Rectal smooth muscle tissue (tissue), 1 donor: ENCODE results near the gene PLEKHG2.

ENCODE experiments used
- H3K27ac ChIP-seq: one replicate; pipeline ENCODE4 v1.7.0; 2013; ENCODE audit warnings: low read depth, low read length, inconsistent platforms
- H3K27me3 ChIP-seq: one replicate; pipeline ENCODE4 v1.7.0; 2013; ENCODE audit warnings: low read length; ENCODE audit not compliant: control insufficient read depth, insufficient read depth
- H3K36me3 ChIP-seq: one replicate; pipeline ENCODE4 v1.7.0; 2013; ENCODE audit warnings: low read length; ENCODE audit not compliant: control insufficient read depth, insufficient read depth
- H3K4me1 ChIP-seq: one replicate; pipeline ENCODE4 v1.7.0; 2013; ENCODE audit warnings: low read length; ENCODE audit not compliant: control insufficient read depth, insufficient read depth
- H3K4me3 ChIP-seq: one replicate; pipeline ENCODE4 v1.7.0; 2013; ENCODE audit warnings: low read length
- H3K9ac ChIP-seq: one replicate; pipeline ENCODE4 v1.7.0; 2013; ENCODE audit warnings: low read length

The PLEKHG2 gene

DNA sequence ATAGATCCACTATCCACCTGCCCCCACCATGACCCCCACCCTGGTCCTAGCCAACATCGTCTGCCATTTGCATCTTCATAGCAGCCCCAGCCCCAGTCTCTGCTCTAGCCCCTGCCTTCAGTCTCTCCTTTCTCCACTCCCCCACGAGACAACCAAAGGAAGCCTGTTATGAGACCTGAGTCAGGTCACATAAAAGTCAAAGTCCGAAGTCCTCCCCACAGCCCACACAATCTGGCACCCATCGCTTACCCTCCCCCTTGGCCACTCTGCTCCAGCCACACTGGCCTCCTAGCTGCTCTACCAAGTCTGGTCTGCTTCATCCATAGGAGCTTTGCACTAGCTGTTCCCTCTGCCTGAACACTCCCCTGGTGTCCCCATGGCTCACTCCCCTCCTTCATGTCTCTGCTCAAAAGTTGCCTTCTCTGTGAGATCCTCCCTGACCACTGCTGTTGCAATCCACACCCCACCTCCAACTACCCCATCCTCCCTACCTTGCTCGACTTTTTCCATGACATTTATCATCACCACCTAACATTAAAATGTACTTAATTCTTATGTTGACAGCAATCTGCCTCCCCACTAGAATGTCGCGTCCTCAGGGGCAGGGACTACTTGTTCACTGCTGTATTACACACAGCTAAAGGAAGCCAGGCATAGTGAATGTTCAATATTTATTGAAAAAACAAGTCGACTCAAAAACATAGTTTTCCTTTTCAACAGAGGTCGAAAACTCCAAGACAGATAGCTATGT lies 1.2 kb upstream of the PLEKHG2 start:
- H3K4me3 ChIP-seq = peak overlapping the region; percentile 83
- H3K27me3 ChIP-seq = no peaks in the 10 kb centered on the region
- peak overlapping the region; percentile 99 for H3K9ac ChIP-seq
- H3K27ac ChIP-seq = peak overlapping the region; percentile 100
- peaks cover 22% of the 10 kb centered on the region for H3K36me3 ChIP-seq
- peaks cover 37% of the 10 kb centered on the region for H3K4me1 ChIP-seq

DNA sequence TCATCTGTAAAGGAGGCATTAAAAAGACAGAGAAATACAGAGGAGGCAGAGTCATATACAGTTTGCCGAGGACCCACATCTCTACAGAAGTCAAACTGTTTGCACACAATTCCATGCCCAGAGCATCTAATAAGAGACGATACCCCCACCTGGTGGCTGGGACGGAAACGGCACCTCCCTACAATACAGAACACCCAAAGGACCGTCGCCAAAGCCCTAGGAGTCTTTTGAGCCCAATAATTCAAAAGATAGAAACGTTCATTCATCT lies 703 bp upstream of the PLEKHG2 start:
- peaks cover 37% of the 10 kb centered on the region for H3K4me1 ChIP-seq
- peak overlapping the region; percentile 83 for H3K4me3 ChIP-seq
- no peaks in the 10 kb centered on the region for H3K27me3 ChIP-seq
- peak overlapping the region; percentile 100 for H3K27ac ChIP-seq
- H3K36me3 ChIP-seq = peaks cover 21% of the 10 kb centered on the region
- H3K9ac ChIP-seq = no peak overlapping the region

DNA sequence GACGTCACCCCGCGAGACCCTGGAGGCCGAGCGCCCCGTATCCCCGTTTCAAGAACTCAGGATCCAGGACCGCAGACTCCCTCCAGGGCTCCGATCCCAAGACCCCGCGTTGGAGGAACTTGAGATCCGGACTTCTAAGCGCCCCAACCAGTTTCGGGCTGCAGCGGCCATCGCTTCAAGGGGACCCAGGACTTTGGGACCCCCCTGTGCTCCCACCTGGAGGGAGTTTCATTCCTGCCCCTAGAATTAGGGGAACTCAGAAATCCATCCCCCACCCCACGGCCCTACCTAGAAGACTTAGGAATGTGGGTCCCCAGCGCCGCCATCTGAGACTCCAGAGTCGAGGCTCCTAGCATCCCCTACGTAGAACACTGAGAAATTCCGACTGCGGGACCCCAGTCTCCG lies 400 bp downstream of the PLEKHG2 start:
- peak overlapping the region; percentile 100 for H3K27ac ChIP-seq
- H3K4me1 ChIP-seq = peaks cover 37% of the 10 kb centered on the region

DNA sequence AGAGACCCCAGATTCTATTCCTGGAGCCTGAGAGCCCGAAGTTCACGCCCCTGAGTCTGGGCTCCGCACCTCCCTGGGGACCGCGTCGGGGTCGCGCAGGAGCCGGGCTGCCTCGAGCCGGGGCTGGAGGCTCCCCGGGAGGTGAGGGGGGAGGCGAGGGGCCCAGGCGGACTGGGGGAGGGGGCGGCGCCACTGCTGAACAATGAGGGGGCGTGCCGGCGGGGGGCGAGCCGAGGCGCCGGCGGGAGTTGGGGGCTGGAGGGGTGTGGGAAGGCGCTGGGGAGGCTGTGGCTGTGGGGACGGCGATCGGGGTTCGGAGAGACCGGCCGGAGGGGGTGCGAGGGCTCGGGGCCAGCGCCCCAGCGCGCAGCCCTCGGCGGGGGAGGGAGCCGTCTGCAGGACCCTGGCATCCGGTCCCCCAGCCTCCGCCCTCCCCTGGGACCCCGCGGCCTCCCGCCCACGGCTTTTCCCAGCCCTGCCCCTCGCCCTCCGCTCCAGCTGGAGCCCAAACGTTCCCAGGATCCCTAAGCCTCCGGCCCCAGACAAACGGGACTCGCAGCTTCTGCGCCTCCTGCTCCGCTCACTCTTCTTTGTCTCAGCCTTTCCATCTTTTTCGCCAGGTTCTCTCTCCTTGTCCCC lies 922 bp downstream of the PLEKHG2 start:
- H3K4me3 ChIP-seq = peak overlapping the region; percentile 79
- H3K36me3 ChIP-seq = peaks cover 6% of the 10 kb centered on the region
- H3K4me1 ChIP-seq = peaks cover 37% of the 10 kb centered on the region
- H3K9ac ChIP-seq = peak overlapping the region; percentile 88
- H3K27me3 ChIP-seq = no peaks in the 10 kb centered on the region
- H3K27ac ChIP-seq = peak overlapping the region; percentile 100

More for the DNA sequence above, 400 bp downstream of the PLEKHG2 start:
- Histone ChIP-seq H3K9ac (peak overlapping the region; percentile 88), H3K27me3 (no peaks in the 10 kb centered on the region), H3K36me3 (peaks cover 12% of the 10 kb centered on the region), H3K4me3 (peak overlapping the region; percentile 79)

DNA sequence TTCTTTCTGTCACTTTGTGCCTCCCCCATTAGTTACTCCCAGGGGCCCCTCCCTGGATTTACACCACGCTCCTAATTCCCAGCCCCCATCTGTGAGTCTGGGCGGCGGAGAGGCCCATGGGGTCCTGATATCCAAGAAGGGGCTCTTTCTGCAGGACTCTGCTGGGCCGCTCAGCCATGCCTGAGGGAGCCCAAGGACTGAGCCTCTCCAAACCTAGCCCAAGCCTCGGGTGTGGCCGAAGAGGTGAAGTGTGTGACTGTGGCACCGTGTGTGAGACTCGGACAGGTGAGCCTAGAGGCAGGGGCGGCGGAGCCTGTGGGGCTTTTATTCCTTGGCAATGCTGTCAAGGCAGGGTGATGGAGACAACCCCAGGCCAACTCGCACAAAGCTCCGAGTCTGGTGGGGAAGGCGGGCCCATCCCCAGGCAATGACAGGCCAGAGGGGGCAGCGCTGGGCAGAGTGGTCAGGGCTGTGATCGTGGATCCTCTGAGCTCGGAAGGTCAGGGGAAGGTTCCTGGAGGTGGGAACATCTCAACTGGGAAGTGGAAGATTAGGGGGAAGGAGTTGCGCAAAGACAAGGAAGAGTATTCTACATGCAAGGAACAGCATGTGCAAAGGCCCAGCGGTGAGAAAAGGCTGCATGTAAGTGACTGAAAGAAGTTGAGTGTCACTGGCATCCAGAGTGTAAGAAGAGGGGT lies 1.6 kb downstream of the PLEKHG2 start:
- H3K27me3 ChIP-seq = no peaks in the 10 kb centered on the region
- peak overlapping the region; percentile 68 for H3K4me3 ChIP-seq
- H3K4me1 ChIP-seq = peaks cover 37% of the 10 kb centered on the region
- peak overlapping the region; percentile 100 for H3K27ac ChIP-seq
- H3K36me3 ChIP-seq = peaks cover 7% of the 10 kb centered on the region
- peak overlapping the region; percentile 45 for H3K9ac ChIP-seq

DNA sequence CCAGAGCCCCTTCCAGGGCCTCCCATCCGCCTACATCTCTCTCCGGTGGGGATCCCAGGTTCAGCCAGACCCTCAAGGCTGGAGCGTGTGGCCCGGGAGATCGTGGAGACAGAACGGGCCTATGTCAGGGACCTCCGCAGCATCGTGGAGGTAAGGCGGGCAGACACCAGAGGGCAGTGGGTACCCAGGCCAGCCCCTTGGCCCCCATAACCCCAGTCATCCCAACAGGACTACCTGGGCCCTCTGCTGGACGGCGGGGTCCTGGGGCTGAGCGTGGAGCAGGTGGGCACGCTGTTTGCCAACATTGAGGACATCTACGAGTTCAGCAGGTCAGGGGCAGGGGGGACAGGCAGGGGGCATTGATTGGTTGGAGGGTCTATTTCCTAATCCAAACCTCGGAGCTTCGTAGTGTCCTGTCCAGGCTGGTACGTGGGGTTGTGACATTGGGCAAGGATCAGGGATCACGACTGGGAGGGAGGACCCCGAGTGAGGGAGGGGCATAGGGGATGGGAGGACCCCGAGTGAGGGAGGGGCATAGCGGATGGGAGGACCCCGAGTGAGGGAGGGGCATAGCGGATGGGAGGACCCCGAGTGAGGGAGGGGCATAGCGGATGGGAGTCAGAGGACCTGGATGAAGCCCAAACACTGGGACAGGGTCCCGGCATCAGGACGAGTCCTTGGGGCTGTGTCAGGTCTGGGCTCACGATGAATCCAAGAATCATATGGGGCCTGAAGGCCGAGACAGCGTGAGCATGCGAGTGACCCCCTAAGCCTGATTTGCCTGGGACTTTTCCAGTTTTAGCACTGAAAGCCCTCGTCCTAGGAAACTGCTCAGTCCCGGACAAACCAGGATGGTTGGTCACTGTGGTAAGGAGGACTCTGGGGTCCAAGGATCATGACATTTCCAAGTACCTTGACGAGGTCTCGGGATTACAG lies 2.9 kb downstream of the PLEKHG2 start:
- H3K36me3 ChIP-seq = peaks cover 10% of the 10 kb centered on the region
- H3K4me3 ChIP-seq = peak overlapping the region; percentile 68
- no peaks in the 10 kb centered on the region for H3K27me3 ChIP-seq
- peaks cover 36% of the 10 kb centered on the region for H3K4me1 ChIP-seq
- H3K9ac ChIP-seq = no peak overlapping the region
- peak overlapping the region; percentile 14 for H3K27ac ChIP-seq

DNA sequence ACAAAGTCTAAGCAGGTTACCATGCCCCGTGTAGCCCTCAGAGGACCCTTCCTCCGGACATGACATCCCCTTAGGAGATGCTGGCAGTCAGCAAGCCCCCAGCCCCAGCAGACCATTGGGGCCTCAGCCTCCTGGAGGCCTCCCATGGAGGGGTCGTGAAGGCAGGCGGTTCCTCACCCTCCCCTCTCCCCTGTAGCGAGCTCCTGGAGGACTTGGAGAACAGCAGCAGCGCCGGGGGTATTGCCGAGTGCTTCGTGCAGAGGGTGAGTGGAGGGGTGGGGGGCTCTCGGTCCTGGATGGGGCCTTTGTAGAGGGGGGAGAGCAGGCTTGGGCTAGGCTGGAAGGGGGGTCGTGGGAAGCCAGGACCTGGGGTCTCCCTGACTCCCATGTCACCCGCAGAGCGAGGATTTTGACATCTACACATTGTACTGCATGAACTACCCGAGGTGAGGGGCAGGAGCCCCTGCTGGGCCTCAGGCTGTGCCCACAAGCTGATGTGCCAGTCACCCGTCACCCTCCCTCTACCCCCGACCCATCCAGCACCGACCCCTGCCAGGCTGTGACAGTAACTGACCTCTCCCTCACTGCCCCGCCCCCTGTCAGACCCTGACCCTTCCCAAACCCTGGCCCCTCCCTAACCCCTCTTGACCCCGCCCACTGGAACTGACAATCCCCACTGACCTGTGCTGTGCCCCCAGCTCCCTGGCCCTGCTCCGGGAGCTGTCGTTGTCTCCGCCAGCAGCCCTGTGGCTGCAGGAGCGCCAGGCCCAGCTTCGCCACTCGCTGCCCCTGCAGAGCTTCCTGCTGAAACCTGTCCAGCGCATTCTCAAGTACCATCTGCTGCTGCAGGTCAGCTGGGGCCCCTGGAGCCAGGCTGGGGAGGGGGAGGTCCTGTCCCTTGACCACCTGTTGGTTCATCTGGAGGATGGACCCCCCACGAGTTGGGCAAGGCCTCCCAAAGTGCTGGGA lies 4.0 kb downstream of the PLEKHG2 start:
- H3K27ac ChIP-seq = peak overlapping the region; percentile 14
- H3K4me3 ChIP-seq = no peak overlapping the region
- peaks cover 25% of the 10 kb centered on the region for H3K4me1 ChIP-seq
- H3K36me3 ChIP-seq = peaks cover 14% of the 10 kb centered on the region
- no peaks in the 10 kb centered on the region for H3K27me3 ChIP-seq
- H3K9ac ChIP-seq = no peak overlapping the region

DNA sequence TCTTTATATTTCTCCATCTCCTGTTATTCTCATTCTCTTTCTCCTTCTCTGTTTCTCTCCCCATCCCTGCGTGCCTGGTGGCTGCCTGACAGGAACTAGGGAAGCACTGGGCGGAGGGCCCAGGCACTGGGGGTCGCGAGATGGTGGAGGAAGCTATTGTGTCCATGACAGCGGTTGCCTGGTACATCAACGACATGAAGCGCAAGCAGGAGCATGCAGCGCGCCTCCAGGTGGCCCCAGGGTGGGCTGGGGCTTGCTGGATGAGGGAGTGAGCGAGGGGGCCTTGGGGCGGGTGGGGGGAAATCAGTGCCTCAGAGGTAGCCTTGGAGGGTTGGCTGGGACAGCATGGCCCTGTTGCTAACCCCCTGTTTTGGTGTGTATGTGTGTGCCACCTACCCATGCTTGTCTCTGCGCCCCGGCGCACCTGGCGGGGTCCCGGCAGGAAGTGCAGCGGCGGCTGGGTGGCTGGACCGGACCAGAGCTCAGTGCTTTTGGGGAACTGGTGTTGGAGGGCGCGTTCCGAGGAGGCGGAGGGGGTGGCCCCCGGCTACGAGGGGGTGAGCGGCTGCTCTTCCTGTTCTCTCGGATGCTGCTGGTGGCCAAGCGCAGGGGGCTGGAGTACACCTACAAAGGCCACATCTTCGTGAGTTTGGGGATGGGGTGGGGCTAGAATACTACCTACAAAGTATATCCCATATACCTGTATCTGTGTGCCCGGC lies 5.2 kb downstream of the PLEKHG2 start:
- H3K4me1 ChIP-seq = peaks cover 22% of the 10 kb centered on the region
- H3K27ac ChIP-seq = no peak overlapping the region
- no peak overlapping the region for H3K9ac ChIP-seq
- H3K4me3 ChIP-seq = no peak overlapping the region
- H3K36me3 ChIP-seq = peaks cover 18% of the 10 kb centered on the region
- H3K27me3 ChIP-seq = no peaks in the 10 kb centered on the region

DNA sequence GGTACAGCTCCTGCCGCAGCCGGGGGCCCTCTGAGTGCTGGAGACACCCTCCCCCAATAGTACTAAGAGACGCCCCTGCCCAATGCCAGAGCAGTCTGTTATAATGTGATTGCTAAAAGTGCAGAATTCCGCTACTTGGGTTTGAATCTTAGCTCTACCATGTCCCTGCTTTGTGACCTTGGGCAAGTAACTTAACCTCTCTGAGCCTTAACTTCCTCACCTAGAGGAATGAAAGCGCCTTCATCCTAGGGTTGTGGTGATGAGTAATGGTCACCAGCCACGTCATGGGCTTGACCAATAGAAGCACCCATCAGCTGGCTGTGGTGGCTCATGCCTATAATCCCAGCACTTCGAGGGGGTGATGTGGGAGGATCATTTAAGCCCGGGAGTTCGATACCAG lies 6.5 kb downstream of the PLEKHG2 start:
- Histone ChIP-seq H3K9ac (no peak overlapping the region), H3K27me3 (no peaks in the 10 kb centered on the region), H3K4me3 (no peak overlapping the region), H3K4me1 (peaks cover 20% of the 10 kb centered on the region), H3K36me3 (peaks cover 18% of the 10 kb centered on the region), H3K27ac (no peak overlapping the region)

DNA sequence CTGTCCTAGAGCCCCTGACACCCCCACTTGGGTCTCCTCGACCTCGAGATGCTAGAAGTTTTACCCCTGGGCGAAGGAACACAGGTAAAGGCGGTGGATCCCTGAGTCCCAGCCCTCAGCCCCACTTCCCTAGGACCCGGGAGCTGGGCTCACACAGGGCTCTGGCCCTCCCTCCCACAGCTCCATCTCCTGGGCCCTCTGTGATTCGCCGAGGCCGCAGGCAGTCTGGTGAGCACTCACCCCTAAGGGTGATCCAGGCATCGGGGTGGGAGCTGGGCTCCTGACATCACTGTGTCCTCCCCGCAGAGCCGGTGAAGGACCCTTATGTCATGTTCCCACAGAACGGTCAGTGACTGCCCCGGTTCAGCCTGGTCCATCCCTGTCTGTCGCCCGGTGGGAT lies 8.3 kb downstream of the PLEKHG2 start:
- H3K27ac ChIP-seq = no peak overlapping the region
- H3K36me3 ChIP-seq = peaks cover 21% of the 10 kb centered on the region
- H3K4me3 ChIP-seq = no peak overlapping the region
- H3K27me3 ChIP-seq = no peaks in the 10 kb centered on the region
- no peak overlapping the region for H3K9ac ChIP-seq
- peaks cover 3% of the 10 kb centered on the region for H3K4me1 ChIP-seq

DNA sequence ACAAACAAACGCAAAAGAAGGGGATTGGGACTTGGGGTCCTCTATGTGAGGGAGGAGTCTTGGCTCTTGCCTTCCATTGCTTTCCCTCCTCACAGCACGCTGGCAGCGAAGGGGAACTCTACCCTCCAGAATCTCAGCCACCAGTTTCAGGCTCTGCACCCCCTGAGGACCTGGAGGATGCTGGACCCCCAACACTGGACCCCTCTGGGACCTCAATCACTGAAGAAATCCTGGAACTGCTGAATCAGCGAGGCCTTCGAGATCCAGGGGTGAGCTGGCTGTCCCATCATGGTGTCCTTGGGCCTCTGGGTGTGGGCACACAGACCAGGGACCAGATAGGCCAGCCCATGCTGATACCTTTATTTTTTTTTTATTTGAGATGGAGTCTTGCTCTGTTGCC lies 9.6 kb downstream of the PLEKHG2 start:
- no peak overlapping the region for H3K9ac ChIP-seq
- no peak overlapping the region for H3K27ac ChIP-seq
- H3K4me3 ChIP-seq = no peak overlapping the region
- no peaks in the 10 kb centered on the region for H3K27me3 ChIP-seq
- H3K36me3 ChIP-seq = peaks cover 21% of the 10 kb centered on the region
- H3K4me1 ChIP-seq = no peaks in the 10 kb centered on the region
